K562 (cell line): ENCODE data around the gene NBEA. TPM values are rescaled to one million over a fixed set of nuclear protein-coding genes. Genes with fewer than 3 reads are reported as not detected.

ENCODE experiments used
- ATAC-seq: fragments of 200-7000 bp; cut with Tn5 transposase; 3 replicates; pipeline ENCODE4 v1.9.1; 2020; ENCODE audit warnings: moderate library complexity
- BruUV-seq: library from RNA; stranded (reverse); fragments of 400-500 nt; replicated peaks from 2 replicates; lab custom pipeline; 2021; lab: Mats Ljungman, UMichigan
- CTCF ChIA-PET: fragments of 300-600 bp; formaldehyde crosslinking; extraction: SDS; loops from one replicate; lab custom pipeline; 2021; ENCODE audit warnings: low intra/inter-chr PET ratio; lab: Yijun Ruan, JAX
- POLR2A ChIA-PET: fragments of 300-600, 350-650 bp; sonication (Branson Sonifier 250); formaldehyde crosslinking; extraction: SDS; loops from one replicate; lab custom pipeline; 2021; ENCODE audit warnings: antibody characterized with exemption, inconsistent platforms; lab: Yijun Ruan, JAX
- DNase-seq, 4 experiments: peaks; one replicate each; pipeline versions ENCODE4 v3.0.0 to v3.0.0-alpha.2; 2011 to 2018; ENCODE audit warnings: low spot score in 3 of 4, mixed read lengths in 3 of 4; ENCODE audit errors: extremely low read depth in 1 of 4
- FAIRE-seq: peaks from 2 replicates; lab custom pipeline; 2011; peaks lifted over from hg19 to GRCh38; lab: Jason Lieb, UNC
- H2AFZ ChIP-seq: 2 replicates; pipeline ENCODE4 v1.6.0; 2011; ENCODE audit warnings: low read depth, low read length, control low read depth, inconsistent platforms
- H3K27ac ChIP-seq: fragments of 200-600 bp; 3 replicates; pipeline ENCODE4 v1.8.0; 2011; ENCODE audit warnings: low read depth, mild to moderate bottlenecking, control low read depth, inconsistent platforms, low read length, moderate library complexity, mixed read lengths; ENCODE audit errors: extremely low read depth
- H3K27me3 ChIP-seq, 2 experiments: fragments of 300-600 bp in 1 of 2; 2 replicates in 1 of 2; 3 replicates in 1 of 2; pipeline versions ENCODE4 v1.6.0 to v1.8.0; 2011; ENCODE audit warnings: inconsistent platforms in 2 of 2, low read length in 2 of 2, mild to moderate bottlenecking in 1 of 2, mixed read lengths in 1 of 2, moderate library complexity in 1 of 2; ENCODE audit not compliant: control insufficient read depth in 2 of 2, insufficient read depth in 2 of 2
- H3K36me3 ChIP-seq: fragments of 300-600 bp; 3 replicates; pipeline ENCODE4 v1.8.0; 2011; ENCODE audit warnings: mild to moderate bottlenecking, low read length, inconsistent platforms; ENCODE audit not compliant: control insufficient read depth, insufficient read depth
- H3K4me1 ChIP-seq, 2 experiments: fragments of 200-600 bp in 1 of 2; replicated peaks in 1 of 2; 2 replicates in 1 of 2; 3 replicates in 1 of 2; pipeline versions ENCODE4 v1.5.1 to v1.8.0; 2011; ENCODE audit warnings: inconsistent platforms in 2 of 2, low read length in 2 of 2, mild to moderate bottlenecking in 1 of 2, mixed read lengths in 1 of 2, moderate library complexity in 1 of 2; ENCODE audit not compliant: control insufficient read depth in 2 of 2, insufficient read depth in 2 of 2
- H3K4me2 ChIP-seq: 2 replicates; pipeline ENCODE4 v1.6.1; 2011; ENCODE audit warnings: low read length, control low read depth, inconsistent platforms, mixed read lengths; ENCODE audit not compliant: insufficient read depth
- H3K4me3 ChIP-seq: fragments of 200-600 bp; sonication (generic), shearing (Covaris generic); 2 replicates; pipeline ENCODE4 v1.5.1; 2016; ENCODE audit warnings: control low read depth, inconsistent platforms
- H3K79me2 ChIP-seq: fragments of 200-600 bp; 3 replicates; pipeline ENCODE4 v1.8.0; 2011; ENCODE audit warnings: low read length, inconsistent platforms; ENCODE audit not compliant: control insufficient read depth, insufficient read depth
- H3K9ac ChIP-seq, 2 experiments: 2 replicates each; pipeline versions ENCODE4 v1.6.0 to v1.6.1; 2011; ENCODE audit warnings: low read depth in 2 of 2, low read length in 2 of 2, control low read depth in 1 of 2, inconsistent platforms in 1 of 2, mild to moderate bottlenecking in 1 of 2, mixed read lengths in 1 of 2; ENCODE audit not compliant: insufficient read depth in 1 of 2
- H3K9me1 ChIP-seq: one replicate; pipeline ENCODE4 v1.6.0; 2011; ENCODE audit warnings: inconsistent platforms, mild to moderate bottlenecking, low read length, moderate library complexity; ENCODE audit not compliant: control insufficient read depth, insufficient read depth
- H3K9me3 ChIP-seq: replicated peaks from 2 replicates; pipeline ENCODE4 v1.5.1; 2011; ENCODE audit warnings: low read depth, low read length, inconsistent platforms; ENCODE audit not compliant: control insufficient read depth, insufficient read depth
- H4K20me1 ChIP-seq: replicated peaks from 2 replicates; pipeline ENCODE4 v1.6.1; 2011; ENCODE audit warnings: low read length, inconsistent platforms, mixed read lengths; ENCODE audit not compliant: control insufficient read depth, insufficient read depth
- ATF7 ChIP-seq: fragments of 450-650 bp; IDR thresholded peaks from 2 replicates; pipeline ENCODE4 v1.7.1; 2014; ENCODE audit warnings: mild to moderate bottlenecking, moderate library complexity
- DLX4 ChIP-seq: fragments of 250-450 bp; sonication (Bioruptor Pico); IDR thresholded peaks from 2 replicates; pipeline ENCODE4 v1.6.1; 2021; ENCODE audit warnings: mild to moderate bottlenecking
- HDAC8 ChIP-seq: fragments of 450-650 bp; IDR thresholded peaks from 2 replicates; pipeline ENCODE4 v1.6.1; 2016; ENCODE audit warnings: mild to moderate bottlenecking, missing genetic modification characterization, moderate library complexity, missing compliant biosample characterization
- HSF4 ChIP-seq: fragments of 250-450 bp; sonication (Bioruptor Pico); IDR thresholded peaks from 2 replicates; pipeline ENCODE4 v2.1.2; 2022; ENCODE audit warnings: mild to moderate bottlenecking, moderate library complexity, borderline replicate concordance
- KDM2B ChIP-seq: fragments of 250-450 bp; sonication (Bioruptor Pico); IDR thresholded peaks from 2 replicates; pipeline ENCODE4 v1.8.0; 2021; ENCODE audit warnings: mild to moderate bottlenecking, moderate library complexity
- MEF2A ChIP-seq: IDR thresholded peaks from 2 replicates; pipeline ENCODE4 v1.6.1; 2011; ENCODE audit warnings: low read depth, mild to moderate bottlenecking, low read length, moderate library complexity; ENCODE audit not compliant: control insufficient read depth
- PML ChIP-seq: IDR thresholded peaks from 2 replicates; pipeline ENCODE4 v1.6.1; 2012; ENCODE audit warnings: low read length, inconsistent platforms
- RFX5 ChIP-seq: IDR thresholded peaks from 2 replicates; pipeline ENCODE4 v1.6.1; 2011; ENCODE audit warnings: low read depth, mild to moderate bottlenecking, improper control_type of control experiment, low read length
- RFX7 ChIP-seq: fragments of 250-450 bp; sonication (Bioruptor Pico); IDR thresholded peaks from 2 replicates; pipeline ENCODE4 v1.5.1; 2021; ENCODE audit warnings: mild to moderate bottlenecking
- SMARCA4 ChIP-seq: fragments of 450-650 bp; IDR thresholded peaks from 2 replicates; pipeline ENCODE4 v1.6.1; 2016
- SPI1 ChIP-seq: IDR thresholded peaks from 2 replicates; pipeline ENCODE4 v1.6.1; 2011; ENCODE audit warnings: low read depth, low read length, control low read depth, borderline replicate concordance
- ZBTB43 ChIP-seq: sonication (generic); formaldehyde crosslinking; IDR thresholded peaks from 2 replicates; pipeline ENCODE4 v1.8.0; 2023; ENCODE audit warnings: mild to moderate bottlenecking, missing genetic modification reagents
- ZFP36 ChIP-seq: fragments of 150-350 bp; IDR thresholded peaks from 2 replicates; pipeline ENCODE4 v1.6.1; 2018; ENCODE audit warnings: low read length, low read depth; ENCODE audit not compliant: partially characterized antibody
- ZNF232 ChIP-seq: sonication (generic); formaldehyde crosslinking; IDR thresholded peaks from 2 replicates; pipeline ENCODE4 v1.8.0; 2022; ENCODE audit warnings: mild to moderate bottlenecking, missing genetic modification reagents
- ZNF282 ChIP-seq: sonication (generic); formaldehyde crosslinking; IDR thresholded peaks from 2 replicates; pipeline ENCODE4 v1.8.1; 2023; ENCODE audit warnings: missing genetic modification reagents
- WGBS: fragments of 100-300 bp; shearing (Covaris generic); methylation state at CpG from one replicate; pipeline ENCODE4 v1.1.6; 2016; ENCODE audit warnings: low coverage, mixed read lengths; ENCODE audit not compliant: insufficient coverage; ENCODE audit errors: missing lambda C conversion rate; 5-methylcytosine and 5-hydroxymethylcytosine counted together
- in situ Hi-C: fragments of 300-500 bp; cut with MboI; formaldehyde crosslinking; loops from 4 replicates; pipeline ENCODE4 v1.15.0; 2018; ENCODE audit warnings: inconsistent platforms, mixed read lengths
- intact Hi-C: fragments of 100-400 bp; cut with micrococcal nuclease; formaldehyde crosslinking; loops from 2 replicates; pipeline ENCODE4 v1.14.2; 2022
- polyA plus RNA-seq, 8 experiments: library from polyadenylated mRNA; depleted of rRNA in 4 of 8; stranded (reverse) in 5 of 8; unstranded in 3 of 8; fragments of >200 nt; fragmentation: Nextera tagmentation in 2 of 8; fragmentation: Illumina TruSeq in 1 of 8; extraction: Ambion mirVana in 2 of 8; extraction: Trizol in 1 of 8; gene quantifications; 2 replicates each; pipeline versions ENCODE4 v1.2.1 to v1.2.3, GENCODE V29; 2011 to 2014; ENCODE audit warnings: inconsistent platforms in 1 of 8, missing spikeins in 1 of 8
- total RNA-seq, 7 experiments: library from RNA; depleted of rRNA in 6 of 7; stranded (reverse); fragments of >200 nt in 6 of 7; fragmentation: Illumina TruSeq in 2 of 7; extraction: Trizol in 2 of 7; gene quantifications; 2 replicates each; pipeline versions ENCODE4 v1.2.1 to v1.2.3, GENCODE V29; 2011 to 2021; ENCODE audit warnings: low replicate concordance in 1 of 7

NBEA gene
- total and polyA plus RNA-seq, 9 of the 15 experiments (the other 6 are each of a cell fraction or from before 2014, with no cell fraction given): 0.03 to 0.94 (median 0.05) TPM; not detected in 2

GRCh38 chr13:34897220-34897619 lies 44.9 kb upstream of the NBEA start:
- FAIRE-seq: no peak
- POLR2A ChIA-PET: no interaction called here
- no TSS peak for BruUV-seq

More at GRCh38 chr13:34897220-34897619, 44.9 kb upstream of the NBEA start:
- Histone ChIP-seq H3K9ac (no peak overlapping the region), H3K36me3 (no peaks in the 10 kb centered on the region), H3K9me3 (no peaks in the 10 kb centered on the region), H3K4me2 (no peak overlapping the region), H2AFZ (no peak overlapping the region), H3K4me1 (no peaks in the 10 kb centered on the region), H3K4me3 (no peak overlapping the region), H3K27ac (no peak overlapping the region), H3K27me3 (no peaks in the 10 kb centered on the region), H4K20me1 (no peaks in the 10 kb centered on the region), H3K9me1 (no peaks in the 10 kb centered on the region), H3K79me2 (no peaks in the 10 kb centered on the region)
- TF ChIP-seq MEF2A (no peak), KDM2B (no peak), ZFP36 (no peak), ATF7 (no peak), ZBTB43 (CRISPR knock-in tag) (no peak), RFX7 (CRISPR knock-in tag) (no peak), DLX4 (CRISPR knock-in tag) (no peak), HSF4 (CRISPR knock-in tag) (no peak), ZNF282 (CRISPR knock-in tag) (no peak), PML (no peak), SMARCA4 (no peak), RFX5 (no peak), ZNF232 (CRISPR knock-in tag) (no peak), SPI1 (no peak), HDAC8 (tag) (no peak)
- no peak for ATAC-seq
- CTCF ChIA-PET: no interaction called here
- WGBS: 0% methylated on average over 3 of the region's 3 CpGs
- in situ Hi-C loops (no loop called here), intact Hi-C loops (no loop called here)
- DNase-seq: no peak
